HUDEP-2 (cell line): Measurements from ENCODE around the gene PREB.
A peak's percentile ranks its signal among the peaks of the same experiment; 100 is the strongest.
"Not testable (repeated sequence)": the region's sequence is repeated elsewhere in the genome, so short reads cannot be mapped to it uniquely, and the experiment has no call there.

Experiments used
- DNase-seq, 76 experiments: peaks; one replicate each; lab custom pipeline; 2025; ENCODE audit not compliant: unreplicated experiment in 76 of 76; lab: John Stamatoyannopoulos, UW

The PREB gene

GRCh38 chr2:27127883-27128667, 6.4 kb downstream of the PREB start:
- DNase-seq: no peak

- no peak for DNase-seq
Measured at GRCh38 chr2:27126252-27126710, 8.2 kb downstream of the PREB start.

GRCh38 chr2:27125104-27125503, 9.3 kb downstream of the PREB start:
- DNase-seq: no peak

- peak in 26 of 76 experiments; percentile 8 to 65 (median 28) for DNase-seq
Measured at GRCh38 chr2:27123302-27124150, 10.9 kb downstream of the PREB start, which contains the start of gene ABHD1. Gene ABHD1 (plus strand): TSS chr2:27123815. CDS start chr2:27123949, 134 bp downstream.

GRCh38 chr2:27122791-27123190, 11.6 kb downstream of the PREB start:
- DNase-seq: no peak

GRCh38 chr2:27121906-27122305, 12.5 kb downstream of the PREB start:
- DNase-seq: no peak

GRCh38 chr2:27119330-27119670, 15.1 kb downstream of the PREB start:
- DNase-seq: not testable (repeated sequence)

- peak in 23 of 76 experiments; percentile 8 to 40 (median 20) for DNase-seq
Measured at GRCh38 chr2:27118525-27119329, 15.7 kb downstream of the PREB start, which contains the start of gene CGREF1. Gene CGREF1 (minus strand): TSS chr2:27119128. CDS start chr2:27104366, 14,762 bp downstream.

- peak in 2 of 76 experiments; percentile 8 to 31 for DNase-seq
Measured at GRCh38 chr2:27117995-27118524, 16.4 kb downstream of the PREB start.

GRCh38 chr2:27115519-27115918, 18.9 kb downstream of the PREB start:
- no peak for DNase-seq

GRCh38 chr2:27111392-27112078, 22.9 kb downstream of the PREB start:
- not testable (repeated sequence) for DNase-seq

- not testable (repeated sequence) for DNase-seq
Measured at GRCh38 chr2:27110603-27111352, 23.7 kb downstream of the PREB start.

- DNase-seq: no peak
Measured at GRCh38 chr2:27109083-27109482, 25.4 kb downstream of the PREB start.

- DNase-seq: no peak
Measured at GRCh38 chr2:27108221-27108620, 26.2 kb downstream of the PREB start.

- DNase-seq: no peak
Measured at GRCh38 chr2:27105981-27106380, 28.5 kb downstream of the PREB start.

- DNase-seq: no peak
Measured at GRCh38 chr2:27102329-27102728, 32.1 kb downstream of the PREB start.

GRCh38 chr2:27100036-27100435, 34.4 kb downstream of the PREB start:
- no peak for DNase-seq

- DNase-seq: no peak
Measured at GRCh38 chr2:27099334-27099955, 35.0 kb downstream of the PREB start.

GRCh38 chr2:27097341-27097740, 37.1 kb downstream of the PREB start:
- no peak for DNase-seq
